WTC11 (cell line): ENCODE data around the gene NOP56. TPM values are rescaled to one million over a fixed set of nuclear protein-coding genes. Genes with fewer than 3 reads are reported as not detected.
"Not testable (repeated sequence)": the region's sequence is repeated elsewhere in the genome, so short reads cannot be mapped to it uniquely, and the experiment has no call there.

ENCODE experiments used
- ATAC-seq: fragments of 200-7000 bp; cut with Tn5 transposase; 2 replicates; pipeline ENCODE4 v1.10.0; 2021; ENCODE audit warnings: mild to moderate bottlenecking, moderate library complexity
- CTCF ChIA-PET: fragments of 300-600 bp; sonication (Branson Sonifier 250); formaldehyde crosslinking; loops from one replicate; lab custom pipeline; 2021; ENCODE audit warnings: antibody characterized with exemption; lab: Charles Lee
- POLR2A ChIA-PET: fragments of 350-600 bp; sonication (Branson Sonifier 250); formaldehyde crosslinking; loops from one replicate; lab custom pipeline; 2021; ENCODE audit warnings: antibody characterized with exemption; lab: Charles Lee
- DNase-seq: peaks from one replicate; pipeline ENCODE4 v3.0.0; 2021; ENCODE audit warnings: low spot score
- H3K27ac Mint-ChIP-seq: 2 replicates; pipeline ENCODE4 v1.8.0; 2021; ENCODE audit warnings: mixed read lengths
- H3K27me3 Mint-ChIP-seq: 2 replicates; pipeline ENCODE4 v1.8.0; 2021; ENCODE audit warnings: low read depth, mild to moderate bottlenecking, moderate library complexity, mixed read lengths
- H3K36me3 Mint-ChIP-seq: 2 replicates; pipeline ENCODE4 v1.8.0; 2021; ENCODE audit warnings: mixed read lengths
- H3K4me1 Mint-ChIP-seq: 2 replicates; pipeline ENCODE4 v1.8.0; 2022; ENCODE audit warnings: mixed read lengths
- H3K4me3 Mint-ChIP-seq: 2 replicates; pipeline ENCODE4 v1.8.0; 2021; ENCODE audit warnings: mild to moderate bottlenecking, moderate library complexity, mixed read lengths
- H3K9me3 Mint-ChIP-seq: 2 replicates; pipeline ENCODE4 v1.8.0; 2021; ENCODE audit warnings: mixed read lengths
- AR ChIP-seq: fragments of 250-450 bp; sonication (Bioruptor Pico); IDR thresholded peaks from 2 replicates; pipeline ENCODE4 v1.9.0; 2021; ENCODE audit warnings: mild to moderate bottlenecking
- ATF1 ChIP-seq: sonication (generic); formaldehyde crosslinking; IDR thresholded peaks from 2 replicates; pipeline ENCODE4 v1.8.1; 2023; ENCODE audit warnings: mild to moderate bottlenecking, moderate library complexity, missing genetic modification reagents
- FOXP1 ChIP-seq: sonication (generic); formaldehyde crosslinking; IDR thresholded peaks from 2 replicates; pipeline ENCODE4 v1.8.0; 2022; ENCODE audit warnings: missing genetic modification reagents, mild to moderate bottlenecking, moderate library complexity, borderline replicate concordance
- FOXP4 ChIP-seq: sonication (generic); formaldehyde crosslinking; IDR thresholded peaks from 2 replicates; pipeline ENCODE4 v1.8.0; 2022; ENCODE audit warnings: mild to moderate bottlenecking, missing genetic modification reagents
- HMGXB4 ChIP-seq: sonication (generic); formaldehyde crosslinking; IDR thresholded peaks from 2 replicates; pipeline ENCODE4 v1.8.1; 2023; ENCODE audit warnings: mild to moderate bottlenecking, moderate library complexity, missing genetic modification reagents
- MAX ChIP-seq: sonication (generic); formaldehyde crosslinking; IDR thresholded peaks from 2 replicates; pipeline ENCODE4 v1.8.0; 2022; ENCODE audit warnings: mild to moderate bottlenecking, missing genetic modification reagents
- NFATC4 ChIP-seq: fragments of 250-450 bp; sonication (Bioruptor Pico); IDR thresholded peaks from 2 replicates; pipeline ENCODE4 v1.9.0; 2021; ENCODE audit warnings: mild to moderate bottlenecking
- PREB ChIP-seq: sonication (generic); formaldehyde crosslinking; IDR thresholded peaks from 2 replicates; pipeline ENCODE4 v1.8.1; 2022; ENCODE audit warnings: mild to moderate bottlenecking, missing genetic modification reagents, moderate library complexity, borderline replicate concordance
- PRRX2 ChIP-seq: fragments of 250-450 bp; sonication (Bioruptor Pico); IDR thresholded peaks from 2 replicates; pipeline ENCODE4 v1.8.0; 2021; ENCODE audit warnings: mild to moderate bottlenecking
- SOX15 ChIP-seq: fragments of 250-450 bp; sonication (Bioruptor Pico); IDR thresholded peaks from 2 replicates; pipeline ENCODE4 v1.9.0; 2021; ENCODE audit warnings: mild to moderate bottlenecking
- ZNF121 ChIP-seq: sonication (generic); formaldehyde crosslinking; IDR thresholded peaks from 2 replicates; pipeline ENCODE4 v1.8.0; 2023; ENCODE audit warnings: missing genetic modification reagents
- ZNF219 ChIP-seq: sonication (generic); formaldehyde crosslinking; IDR thresholded peaks from 2 replicates; pipeline ENCODE4 v1.8.0; 2023; ENCODE audit warnings: missing genetic modification reagents, mild to moderate bottlenecking, borderline replicate concordance
- ZNF281 ChIP-seq: sonication (generic); formaldehyde crosslinking; IDR thresholded peaks from 2 replicates; pipeline ENCODE4 v1.8.0; 2023; ENCODE audit warnings: mild to moderate bottlenecking, missing genetic modification reagents
- ZNF317 ChIP-seq: sonication (generic); formaldehyde crosslinking; IDR thresholded peaks from 2 replicates; pipeline ENCODE4 v1.8.1; 2023; ENCODE audit warnings: low read depth, mild to moderate bottlenecking, moderate library complexity, missing genetic modification reagents, borderline replicate concordance
- ZNF671 ChIP-seq: fragments of 250-450 bp; sonication (Bioruptor Pico); IDR thresholded peaks from 2 replicates; pipeline ENCODE4 v1.8.0; 2021; ENCODE audit warnings: mild to moderate bottlenecking
- total RNA-seq: library from RNA; stranded (reverse); gene quantifications from 3 replicates; pipeline ENCODE4 v1.2.3, GENCODE V29; 2021

Gene NOP56
- total RNA-seq, 1 experiment from 2014 or later, result 634 TPM

GRCh38 chr20:2694519-2694918 lies 42.1 kb downstream of the NOP56 start:
- H3K27me3 Mint-ChIP-seq, result peaks cover 86% of the 10 kb centered on the region
- H3K4me3 Mint-ChIP-seq, result peak overlapping the region; percentile 44; the same call in 1 of the 2 replicates
- H3K27ac Mint-ChIP-seq, result no peak overlapping the region
- ChIA-PET POLR2A (no interaction called here), CTCF (interaction anchor here (1.2 to 2.1 kb wide), 7 partner anchors 13 to 157 kb away, joined by 4 to 12 read pairs (median 6); no protein-coding TSS in a partner anchor)
- peaks cover 25% of the 10 kb centered on the region for H3K4me1 Mint-ChIP-seq
- H3K9me3 Mint-ChIP-seq, result no peaks in the 10 kb centered on the region
- TF ChIP-seq NFATC4 (CRISPR knock-in tag) (no peak), ZNF281 (no peak)
- no peak for DNase-seq
- no peak for ATAC-seq
- peaks cover 5% of the 10 kb centered on the region for H3K36me3 Mint-ChIP-seq

- no peak overlapping the region for H3K27ac Mint-ChIP-seq
- H3K4me1 Mint-ChIP-seq, result peaks cover 30% of the 10 kb centered on the region
- ChIA-PET POLR2A (interaction anchor here (0.6 kb wide), 1 partner anchor 92 kb away, joined by 3 read pairs; no protein-coding TSS in a partner anchor), CTCF (no interaction called here)
- no peak for DNase-seq
- no peak for TF ChIP-seq ZNF317
- no peak for TF ChIP-seq HMGXB4 (CRISPR knock-in tag)
- TF ChIP-seq ZNF121 (CRISPR knock-in tag), result no peak
- no peak for TF ChIP-seq ATF1 (CRISPR knock-in tag)
- TF ChIP-seq PRRX2 (CRISPR knock-in tag), result no peak
- TF ChIP-seq FOXP1 (CRISPR knock-in tag), result no peak
- no peak for TF ChIP-seq ZNF671
- no peak for TF ChIP-seq FOXP4 (CRISPR knock-in tag)
- no peak for TF ChIP-seq SOX15 (CRISPR knock-in tag)
- TF ChIP-seq AR (CRISPR knock-in tag), result no peak
- TF ChIP-seq MAX (CRISPR knock-in tag), result no peak
- no peak for TF ChIP-seq PREB (CRISPR knock-in tag)
- no peak for TF ChIP-seq ZNF219 (CRISPR knock-in tag)
- H3K36me3 Mint-ChIP-seq, result peaks cover 5% of the 10 kb centered on the region
- peaks cover 86% of the 10 kb centered on the region for H3K27me3 Mint-ChIP-seq
- ATAC-seq, result no peak
- peak overlapping the region; percentile 41; the same call in 1 of the 2 replicates for H3K4me3 Mint-ChIP-seq
- no peaks in the 10 kb centered on the region for H3K9me3 Mint-ChIP-seq
Observed at GRCh38 chr20:2695206-2695983, 43.0 kb downstream of the NOP56 start.

GRCh38 chr20:2695984-2696525 lies 43.6 kb downstream of the NOP56 start:
- CTCF ChIA-PET, H3K36me3 Mint-ChIP-seq, H3K4me3 Mint-ChIP-seq, H3K9me3 Mint-ChIP-seq, ATAC-seq, DNase-seq, H3K27ac Mint-ChIP-seq, POLR2A ChIA-PET: not testable (repeated sequence)
- H3K27me3 Mint-ChIP-seq, result peaks cover 86% of the 10 kb centered on the region
- peaks cover 34% of the 10 kb centered on the region for H3K4me1 Mint-ChIP-seq
